GM10266 (cell line): ENCODE results near the gene PDE11A.

Source experiments
- DNase-seq: peaks from one replicate; pipeline ENCODE4 v3.0.0; 2012; ENCODE audit errors: extremely low spot score
- CTCF ChIP-seq: IDR thresholded peaks from 2 replicates; pipeline ENCODE4 v1.5.1; 2012; ENCODE audit warnings: mild to moderate bottlenecking, low read depth; ENCODE audit not compliant: control insufficient read depth, insufficient read depth; ENCODE audit errors: missing control alignments

The PDE11A gene

GRCh38 chr2:177728920-177729319, 343.7 kb downstream of the PDE11A start:
- no peak for DNase-seq
- no peak for TF ChIP-seq CTCF

GRCh38 chr2:177728399-177728765, 344.2 kb downstream of the PDE11A start:
- TF ChIP-seq CTCF, result no peak
- DNase-seq, result no peak

- TF ChIP-seq CTCF, result no peak
- no peak for DNase-seq
These were observed 344.8 kb downstream of the PDE11A start for GRCh38 chr2:177727577-177728398.

GRCh38 chr2:177726931-177727348, 345.6 kb downstream of the PDE11A start:
- TF ChIP-seq CTCF, result no peak
- no peak for DNase-seq

GRCh38 chr2:177724398-177725287, 347.9 kb downstream of the PDE11A start:
- DNase-seq, result peak; percentile 54
- peak; percentile 91 for TF ChIP-seq CTCF

- no peak for TF ChIP-seq CTCF
- no peak for DNase-seq
These were observed 349.3 kb downstream of the PDE11A start for GRCh38 chr2:177723235-177723634.
